ENCODE results near the gene CLCN6. TPM values are rescaled to one million over a fixed set of nuclear protein-coding genes. Genes with fewer than 3 reads are reported as not detected.

CLCN6 gene
- total RNA-seq, 1 experiment from 2014 or later, result 6.1 TPM

DNA sequence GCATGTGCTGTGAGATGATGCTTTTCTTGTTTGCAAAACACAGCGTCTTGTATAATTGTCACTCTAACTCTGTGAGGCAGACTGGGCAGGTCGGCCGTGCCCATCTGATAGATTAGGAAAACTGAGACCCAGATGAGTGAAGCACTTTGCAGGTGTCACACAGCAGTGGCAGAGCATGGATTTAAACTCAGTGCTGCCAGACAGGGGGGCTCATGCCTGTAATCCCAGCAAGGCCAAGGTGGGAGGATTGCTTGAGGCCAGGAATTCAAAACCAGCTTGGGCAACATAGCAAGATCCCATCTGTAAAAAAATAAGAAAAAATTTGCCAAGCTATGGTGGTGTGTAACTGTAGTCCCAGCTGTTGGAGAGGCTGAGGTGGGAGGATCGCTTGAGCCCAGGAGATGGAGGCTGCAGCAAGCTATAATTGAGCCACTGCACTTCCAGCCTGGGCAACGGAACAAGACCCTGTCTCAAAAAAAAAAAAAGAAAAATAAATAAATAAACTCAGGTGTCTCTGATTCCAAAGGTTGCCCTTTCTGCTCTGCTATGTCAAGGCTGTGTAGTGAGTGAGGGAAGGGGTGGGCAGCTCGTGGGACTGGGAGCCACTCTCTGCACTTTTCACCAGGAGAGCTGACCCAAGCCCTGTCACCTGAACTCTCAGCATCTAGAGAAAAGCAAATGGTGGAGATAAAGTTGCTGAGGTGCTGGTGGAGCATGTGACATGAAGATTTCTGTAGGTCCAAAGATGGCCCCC, 85.6 kb downstream of the CLCN6 start:
- Histone ChIP-seq H3F3A (ENCODE audit: low read length, unreplicated experiment) (no peaks in the 10 kb centered on the region), H3K9me3 (ENCODE audit: low read length) (no peaks in the 10 kb centered on the region), H3K4me3 (ENCODE audit: low read length) (no peak overlapping the region), H3K4me2 (ENCODE audit: low read length) (no peak overlapping the region), H4K20me1 (ENCODE audit: low read length) (no peaks in the 10 kb centered on the region), H3K9me2 (replicated peaks; ENCODE audit: low read length) (no peaks in the 10 kb centered on the region), H3K27me3 (ENCODE audit: low read length) (no peaks in the 10 kb centered on the region), H3K36me3 (ENCODE audit: low read depth, low read length) (no peaks in the 10 kb centered on the region), H3K27ac (ENCODE audit: low read length) (no peak overlapping the region), H3K9ac (ENCODE audit: low read length) (no peak overlapping the region), H3K4me1 (ENCODE audit: insufficient read depth, low read length) (no peaks in the 10 kb centered on the region), H3K79me2 (ENCODE audit: low read length) (no peaks in the 10 kb centered on the region), H2AFZ (ENCODE audit: low read length) (no peak overlapping the region)
- BruUV-seq (replicated peaks), result no TSS peak
- intact Hi-C loops (cut with micrococcal nuclease), result no loop called here
- DNase-seq, result no peak
- TF ChIP-seq EZH2 (IDR thresholded peaks at IDR 0.05; ENCODE audit: low read length, unreplicated experiment) (no peak), EZH2phosphoT487 (IDR thresholded peaks at IDR 0.05; ENCODE audit: borderline replicate concordance, low read length) (no peak), CTCF (conservative IDR thresholded peaks at IDR 0.05; ENCODE audit: low read depth, low read length) (no peak)
- ChIA-PET CTCF (interaction anchor here (0.6 kb wide), 1 partner anchor 52 kb away, joined by 3 read pairs; no protein-coding TSS in a partner anchor), POLR2A (ENCODE audit: unreplicated experiment) (interaction anchor here (0.7 kb wide), 1 partner anchor 17 kb away, joined by 4 read pairs; no protein-coding TSS in a partner anchor)
- ATAC-seq, result no peak

Other genes starting within 250 kb of the CLCN6 start
- gene FBXO2, start 151.8 kb upstream of the CLCN6 start, total RNA-seq (2014; rRNA removed), result 13.4 and 15.3 TPM in 2 replicates
- gene FBXO44, start 151.3 kb upstream of the CLCN6 start, total RNA-seq (2014; rRNA removed), result 19.2 and 23.5 TPM in 2 replicates
- 23.5 and 24.6 TPM in 2 replicates for gene FBXO6, start 142.0 kb upstream of the CLCN6 start, total RNA-seq (2014; rRNA removed)
- gene MAD2L2, start 125.0 kb upstream of the CLCN6 start, total RNA-seq (2014; rRNA removed), result 127 and 139 TPM in 2 replicates
- 0.07 TPM in 1 of 2 replicates, not detected in the other for gene DRAXIN, start 114.5 kb upstream of the CLCN6 start, total RNA-seq (2014; rRNA removed)
- 73.5 and 76.7 TPM in 2 replicates for gene AGTRAP, start 70.1 kb upstream of the CLCN6 start, total RNA-seq (2014; rRNA removed)
- not detected in 2 replicates for gene C1orf167, start 44.0 kb upstream of the CLCN6 start, total RNA-seq (2014; rRNA removed)
- 13.2 and 24.8 TPM in 2 replicates for gene MTHFR, start 227 bp upstream of the CLCN6 start, total RNA-seq (2014; rRNA removed)
- not detected in 2 replicates for gene NPPA, start 41.6 kb downstream of the CLCN6 start, total RNA-seq (2014; rRNA removed)
- gene NPPB, start 52.8 kb downstream of the CLCN6 start, total RNA-seq (2014; rRNA removed), result not detected in 2 replicates
- gene KIAA2013, start 120.2 kb downstream of the CLCN6 start, total RNA-seq (2014; rRNA removed), result 78.1 and 89.2 TPM in 2 replicates
- 179 and 216 TPM in 2 replicates for gene PLOD1, start 128.5 kb downstream of the CLCN6 start, total RNA-seq (2014; rRNA removed)
- 97.8 and 101 TPM in 2 replicates for gene MFN2, start 174.3 kb downstream of the CLCN6 start, total RNA-seq (2014; rRNA removed)
- 53.5 and 74.9 TPM in 2 replicates for gene MIIP, start 213.3 kb downstream of the CLCN6 start, total RNA-seq (2014; rRNA removed)

Data from PC-3 (cell line).